HT-29 (cell line): ENCODE data around the gene SLC25A43. TPM values are rescaled to one million over a fixed set of nuclear protein-coding genes. Genes with fewer than 3 reads are reported as not detected.
"Not testable (repeated sequence)": the region's sequence is repeated elsewhere in the genome, so short reads cannot be mapped to it uniquely, and the experiment has no call there.

Experiments
- DNase-seq: peaks from one replicate; pipeline ENCODE4 v3.0.0-alpha.2; 2015; ENCODE audit warnings: low spot score
- total RNA-seq: library from RNA; depleted of rRNA; stranded (reverse); fragments of >200 nt; shearing (Covaris generic); gene quantifications from 2 replicates; pipeline ENCODE4 v1.2.3, GENCODE V29; 2014; rRNA removed

SLC25A43 gene
- total RNA-seq, result 9.0 and 11.3 TPM in 2 replicates

- DNase-seq, result peak; percentile 19
These were observed at the start of gene SLC25A43 for GRCh38 chrX:119398974-119399771. Gene SLC25A43 (plus strand): TSS chrX:119399336. CDS start chrX:119399404, 68 bp downstream.

GRCh38 chrX:119359618-119360382 is 39.3 kb upstream of the SLC25A43 start:
- DNase-seq, result no peak

GRCh38 chrX:119361451-119361850 is 37.7 kb upstream of the SLC25A43 start:
- DNase-seq, result not testable (repeated sequence)

GRCh38 chrX:119362074-119362473 is 37.1 kb upstream of the SLC25A43 start:
- not testable (repeated sequence) for DNase-seq

- DNase-seq, result no peak
These were observed 35.7 kb upstream of the SLC25A43 start for GRCh38 chrX:119363391-119363790.

GRCh38 chrX:119371861-119372260 is 27.3 kb upstream of the SLC25A43 start:
- not testable (repeated sequence) for DNase-seq

- no peak for DNase-seq
These were observed 24.4 kb upstream of the SLC25A43 start for GRCh38 chrX:119374736-119375135.

GRCh38 chrX:119375561-119375960 is 23.6 kb upstream of the SLC25A43 start:
- no peak for DNase-seq

- DNase-seq, result no peak
These were observed 22.8 kb upstream of the SLC25A43 start for GRCh38 chrX:119376312-119376711.

- no peak for DNase-seq
These were observed 17.7 kb upstream of the SLC25A43 start for GRCh38 chrX:119381349-119381944.

GRCh38 chrX:119382606-119383005 is 16.5 kb upstream of the SLC25A43 start:
- no peak for DNase-seq

GRCh38 chrX:119386685-119387084 is 12.5 kb upstream of the SLC25A43 start:
- not testable (repeated sequence) for DNase-seq

- DNase-seq, result not testable (repeated sequence)
These were observed 11.7 kb upstream of the SLC25A43 start for GRCh38 chrX:119387426-119387825.

- no peak for DNase-seq
These were observed 9.9 kb upstream of the SLC25A43 start for GRCh38 chrX:119389214-119389613.

- no peak for DNase-seq
These were observed 9.2 kb upstream of the SLC25A43 start for GRCh38 chrX:119389871-119390501.

GRCh38 chrX:119391279-119391678 is 7.9 kb upstream of the SLC25A43 start:
- DNase-seq, result peak; percentile 70

GRCh38 chrX:119393144-119393543 is 6.0 kb upstream of the SLC25A43 start:
- no peak for DNase-seq

- peak; percentile 15 for DNase-seq
These were observed 556 bp upstream of the SLC25A43 start for GRCh38 chrX:119398587-119398973.

GRCh38 chrX:119399772-119400101 is 601 bp downstream of the SLC25A43 start:
- DNase-seq, result no peak

- DNase-seq, result peak; percentile 28
These were observed 2.4 kb downstream of the SLC25A43 start for GRCh38 chrX:119401569-119401968.

- no peak for DNase-seq
These were observed 3.5 kb downstream of the SLC25A43 start for GRCh38 chrX:119402588-119402987.

GRCh38 chrX:119406776-119407175 is 7.6 kb downstream of the SLC25A43 start:
- DNase-seq, result no peak
